Fibroblast of pulmonary artery (primary cell): ENCODE results near the gene NPM3.

Experiments
- DNase-seq: peaks from one replicate; pipeline ENCODE4 v3.0.0-alpha.2; 2010; ENCODE audit warnings: low read depth
- H3K4me3 ChIP-seq: replicated peaks from 2 replicates; pipeline ENCODE4 v1.5.1; 2011; ENCODE audit warnings: low read depth, mild to moderate bottlenecking, control low read depth, low read length, moderate library complexity
- TF ChIP-seq, protein P1 (sequence below): IDR thresholded peaks from 2 replicates; pipeline ENCODE4 v1.5.1; 2011; ENCODE audit warnings: mild to moderate bottlenecking, control low read depth, low read length, inconsistent platforms; ENCODE audit errors: missing control alignments

The NPM3 gene

DNA sequence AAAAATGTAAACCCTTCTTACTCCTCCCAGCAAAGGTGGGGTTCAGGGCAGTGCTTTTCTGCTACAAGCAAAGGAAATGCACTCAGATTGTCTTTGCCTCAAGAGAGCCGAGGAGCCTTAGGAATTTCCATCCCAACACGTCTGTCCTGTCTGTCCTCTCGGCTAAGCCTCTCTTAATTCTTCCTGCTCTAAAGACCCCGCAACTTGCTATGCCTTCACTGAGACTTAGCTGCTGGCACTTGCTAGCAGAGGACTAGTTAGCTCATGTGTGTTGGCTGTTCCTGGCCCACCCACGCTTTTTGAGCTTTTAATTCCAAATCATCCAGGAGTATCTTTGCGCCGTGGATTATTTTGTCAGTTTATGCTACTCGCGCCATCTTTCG, 481 bp upstream of the NPM3 start:
- H3K4me3 ChIP-seq = peak overlapping the region; percentile 82
- peak; percentile 21 for DNase-seq
- TF ChIP-seq, protein P1, sequence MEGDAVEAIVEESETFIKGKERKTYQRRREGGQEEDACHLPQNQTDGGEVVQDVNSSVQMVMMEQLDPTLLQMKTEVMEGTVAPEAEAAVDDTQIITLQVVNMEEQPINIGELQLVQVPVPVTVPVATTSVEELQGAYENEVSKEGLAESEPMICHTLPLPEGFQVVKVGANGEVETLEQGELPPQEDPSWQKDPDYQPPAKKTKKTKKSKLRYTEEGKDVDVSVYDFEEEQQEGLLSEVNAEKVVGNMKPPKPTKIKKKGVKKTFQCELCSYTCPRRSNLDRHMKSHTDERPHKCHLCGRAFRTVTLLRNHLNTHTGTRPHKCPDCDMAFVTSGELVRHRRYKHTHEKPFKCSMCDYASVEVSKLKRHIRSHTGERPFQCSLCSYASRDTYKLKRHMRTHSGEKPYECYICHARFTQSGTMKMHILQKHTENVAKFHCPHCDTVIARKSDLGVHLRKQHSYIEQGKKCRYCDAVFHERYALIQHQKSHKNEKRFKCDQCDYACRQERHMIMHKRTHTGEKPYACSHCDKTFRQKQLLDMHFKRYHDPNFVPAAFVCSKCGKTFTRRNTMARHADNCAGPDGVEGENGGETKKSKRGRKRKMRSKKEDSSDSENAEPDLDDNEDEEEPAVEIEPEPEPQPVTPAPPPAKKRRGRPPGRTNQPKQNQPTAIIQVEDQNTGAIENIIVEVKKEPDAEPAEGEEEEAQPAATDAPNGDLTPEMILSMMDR = no peak

DNA sequence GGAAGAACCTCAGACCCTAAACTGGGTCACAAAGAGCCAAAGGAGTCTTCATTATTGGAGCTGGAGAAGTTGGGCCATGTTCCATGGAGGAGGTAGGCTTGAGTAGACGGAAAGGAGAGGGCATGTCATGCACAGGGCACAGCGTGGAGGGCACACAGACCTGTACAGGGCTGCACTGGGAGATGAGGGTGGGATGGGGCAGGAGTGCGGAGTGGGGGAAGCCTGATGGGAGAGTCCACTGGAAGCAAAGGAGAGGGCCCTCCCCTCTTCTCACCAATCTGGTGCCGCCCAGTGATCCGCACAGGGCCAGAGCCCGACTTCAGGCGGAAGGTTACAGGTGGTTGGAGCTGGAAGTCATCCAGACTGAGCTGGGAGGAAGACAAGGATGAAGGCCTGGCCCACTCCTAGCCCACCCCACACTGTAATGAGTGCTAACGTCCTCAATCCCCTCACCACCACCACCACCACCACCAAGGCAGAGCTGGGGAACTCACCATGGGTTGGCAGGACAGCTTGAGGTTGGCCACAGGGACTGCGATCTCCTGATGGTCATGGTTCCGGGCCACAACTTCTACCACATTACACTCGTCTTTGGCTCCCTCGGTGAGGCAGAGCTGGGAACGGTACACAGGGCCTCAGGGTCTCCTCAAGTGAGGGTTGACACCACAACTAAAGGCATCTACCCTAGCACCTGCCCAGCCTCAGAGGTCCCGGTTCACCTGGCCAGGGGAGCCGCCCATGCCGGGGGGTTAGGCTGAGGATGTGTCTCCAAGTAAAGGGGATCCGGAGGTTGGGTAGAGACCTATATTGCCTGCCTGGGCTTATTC, 1.0 kb downstream of the NPM3 start:
- DNase-seq = no peak
- H3K4me3 ChIP-seq = peak overlapping the region; percentile 82
- TF ChIP-seq, protein P1 = no peak

DNA sequence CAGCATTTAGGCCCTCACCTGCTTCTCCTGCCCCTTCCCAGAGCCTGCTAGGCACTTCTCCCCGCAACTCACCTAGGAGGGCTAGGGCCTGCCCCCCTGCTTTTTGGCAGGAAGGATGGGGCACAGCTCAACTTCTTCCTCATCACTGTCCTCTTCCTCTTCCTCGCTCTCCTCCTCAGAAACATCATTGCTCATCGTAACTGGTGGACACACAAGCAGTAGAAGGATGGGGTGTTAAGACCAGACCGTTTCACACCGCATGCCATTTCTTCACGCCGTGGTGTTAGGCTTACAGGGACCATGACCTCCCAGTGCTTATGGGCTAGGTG, 1.6 kb downstream of the NPM3 start:
- DNase-seq = no peak
- TF ChIP-seq, protein P1 = no peak
- H3K4me3 ChIP-seq = no peak overlapping the region

DNA sequence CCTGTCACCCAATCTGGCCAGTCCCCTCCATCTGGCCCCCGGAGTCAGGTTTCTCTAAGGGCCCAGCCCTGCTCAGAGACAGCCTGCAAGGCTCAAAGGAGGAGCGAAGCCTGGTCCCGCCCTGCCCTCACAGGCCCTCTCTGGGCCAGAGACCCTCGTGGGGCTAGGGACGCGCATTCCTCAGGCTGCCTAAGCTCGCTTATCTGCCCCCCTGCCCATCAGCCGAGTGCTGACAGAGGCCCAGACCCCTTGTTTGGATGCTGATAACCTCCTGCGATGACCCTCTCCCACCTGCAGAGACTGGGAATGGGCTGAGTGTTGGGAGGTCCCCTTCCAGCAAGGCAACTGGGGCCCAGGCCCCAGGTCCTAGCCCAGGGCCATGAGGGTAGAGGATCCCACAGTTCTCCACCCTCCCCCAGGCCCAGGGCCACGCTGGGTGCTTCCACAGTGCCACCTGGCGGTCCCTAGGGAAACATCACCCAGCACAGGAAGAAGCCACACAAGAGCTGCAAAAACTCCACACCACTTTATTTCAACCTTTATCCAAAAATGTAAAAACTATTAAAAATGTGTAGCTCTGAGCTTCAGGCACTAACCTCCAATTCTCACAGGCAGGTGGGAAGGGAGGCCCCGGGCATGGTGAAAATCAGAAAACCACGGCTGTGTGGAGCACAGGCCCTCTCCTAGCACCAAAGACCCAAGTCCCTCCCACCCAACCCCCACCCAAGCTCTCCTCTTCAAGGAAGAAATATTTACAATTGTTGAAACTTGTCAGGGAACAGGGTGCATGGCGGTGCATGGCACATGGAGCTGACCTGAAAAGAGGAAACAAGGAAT, 2.2 kb downstream of the NPM3 start:
- TF ChIP-seq, protein P1 = peak; percentile 88
- no peak overlapping the region for H3K4me3 ChIP-seq

DNA sequence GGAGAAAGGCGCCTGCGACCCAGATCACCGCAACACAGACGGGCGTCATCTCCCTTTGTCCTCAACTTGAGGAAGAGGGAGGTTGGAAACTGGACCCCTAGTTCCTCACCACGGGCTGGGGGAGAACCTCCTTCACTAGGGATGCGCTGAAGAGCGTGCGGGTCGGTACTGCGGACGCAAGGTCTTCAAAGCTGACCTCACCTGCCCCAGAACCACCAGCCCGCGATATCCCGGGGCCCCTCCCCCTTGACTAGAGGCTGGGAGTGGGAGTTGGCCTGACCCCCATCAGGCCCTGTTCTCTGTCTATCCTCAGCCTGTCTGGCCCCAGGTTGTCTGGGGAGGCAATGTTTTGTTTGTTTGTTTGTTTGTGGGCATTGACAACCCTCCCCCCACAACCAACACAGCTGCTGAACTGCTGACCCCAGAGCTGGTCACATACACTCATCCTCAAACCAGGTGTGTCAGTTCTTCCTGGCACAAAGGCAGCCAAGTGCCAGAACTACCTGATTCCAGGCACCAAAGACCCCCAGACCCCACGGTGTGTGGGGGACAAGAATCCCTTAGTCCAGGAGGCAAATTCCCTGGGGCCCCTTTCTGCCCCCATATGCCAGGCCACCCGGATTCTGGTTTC, 2.9 kb downstream of the NPM3 start:
- H3K4me3 ChIP-seq = peak overlapping the region; percentile 36
- TF ChIP-seq, protein P1 = no peak
- DNase-seq = no peak

More for the DNA sequence above, 2.2 kb downstream of the NPM3 start:
- DNase-seq = peak; percentile 72

DNA sequence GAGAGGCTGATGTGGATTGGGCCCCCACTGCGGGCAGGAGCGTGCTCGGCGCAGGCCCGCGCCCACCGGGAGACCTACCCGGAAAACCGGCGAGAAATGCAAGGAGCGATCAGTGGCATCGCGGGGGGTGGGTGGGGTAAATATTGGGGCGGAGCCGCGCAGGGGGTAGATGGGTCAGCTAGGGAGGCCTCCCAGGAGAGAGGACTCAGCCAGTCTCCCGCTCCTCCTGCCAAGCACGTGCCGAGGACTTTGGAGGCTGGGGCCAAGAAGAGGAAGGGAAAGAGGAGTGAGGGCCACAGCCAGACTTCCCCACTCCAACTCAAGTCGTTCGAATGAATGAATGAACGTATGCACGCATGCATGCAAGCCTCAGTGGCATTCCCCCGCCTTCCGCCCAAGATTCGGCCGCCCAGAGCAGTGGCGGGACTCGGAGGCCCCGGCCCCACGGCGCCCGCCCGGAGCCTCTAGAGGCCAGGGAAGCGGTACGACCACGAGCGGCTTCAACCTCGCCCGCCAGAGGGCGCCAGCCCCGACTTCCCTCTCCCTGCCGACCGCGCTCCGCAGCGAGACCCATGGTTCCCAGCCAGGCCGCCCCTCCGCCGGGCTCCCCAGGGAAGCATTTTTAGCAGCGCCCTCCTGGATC, 3.6 kb downstream of the NPM3 start:
- TF ChIP-seq, protein P1 = peak; percentile 68
- peak; percentile 70 for DNase-seq
- peak overlapping the region; percentile 36 for H3K4me3 ChIP-seq
